Endothelial cell of hepatic sinusoid (primary cell): ENCODE data around the gene CEACAM5.

Experiments
- in situ Hi-C: cut with HindIII; loops from 2 replicates; pipeline ENCODE4 v1.10.0; 2017; ENCODE audit warnings: low sequenced_read_pairs

The CEACAM5 gene

GRCh38 chr19:41708481-41708880, at the start of gene CEACAM5:
TSS of gene CEACAM5 (plus strand) at chr19:41708626. CDS start at chr19:41708732, 106 bp downstream.
- in situ Hi-C loops: no loop called here

GRCh38 chr19:41666075-41666474, 42.4 kb upstream of the CEACAM5 start:
- in situ Hi-C loops: no loop called here

GRCh38 chr19:41668315-41668714, 40.1 kb upstream of the CEACAM5 start:
- in situ Hi-C loops: no loop called here

GRCh38 chr19:41670755-41671154, 37.7 kb upstream of the CEACAM5 start:
- in situ Hi-C loops: no loop called here

GRCh38 chr19:41671486-41671885, 36.9 kb upstream of the CEACAM5 start:
- in situ Hi-C loops: no loop called here

GRCh38 chr19:41682437-41682836, 26.0 kb upstream of the CEACAM5 start:
- in situ Hi-C loops: loop anchor here (5.0 kb wide), 1 partner anchor 35 kb away; no protein-coding TSS in a partner anchor

- in situ Hi-C loops: no loop called here
Observed at GRCh38 chr19:41687419-41687818, 21.0 kb upstream of the CEACAM5 start.

- in situ Hi-C loops: no loop called here
Observed at GRCh38 chr19:41688098-41688497, 20.3 kb upstream of the CEACAM5 start, which contains the start of gene CEACAM7. TSS of gene CEACAM7 (minus strand) at chr19:41688270. CDS start at chr19:41688165, 105 bp downstream.

- in situ Hi-C loops: no loop called here
Observed at GRCh38 chr19:41688687-41689086, 19.7 kb upstream of the CEACAM5 start.

- in situ Hi-C loops: no loop called here
Observed at GRCh38 chr19:41689993-41690800, 18.2 kb upstream of the CEACAM5 start.

GRCh38 chr19:41690801-41691065, 17.7 kb upstream of the CEACAM5 start:
- in situ Hi-C loops: no loop called here

- in situ Hi-C loops: no loop called here
Observed at GRCh38 chr19:41691268-41691970, 17.0 kb upstream of the CEACAM5 start.

GRCh38 chr19:41694196-41694595, 14.2 kb upstream of the CEACAM5 start:
- in situ Hi-C loops: no loop called here

- in situ Hi-C loops: no loop called here
Observed at GRCh38 chr19:41694831-41695635, 13.4 kb upstream of the CEACAM5 start.

- in situ Hi-C loops: no loop called here
Observed at GRCh38 chr19:41695745-41696144, 12.7 kb upstream of the CEACAM5 start.

GRCh38 chr19:41696402-41697197, 11.8 kb upstream of the CEACAM5 start:
- in situ Hi-C loops: no loop called here

- in situ Hi-C loops: no loop called here
Observed at GRCh38 chr19:41697198-41697855, 11.1 kb upstream of the CEACAM5 start.

GRCh38 chr19:41698746-41699230, 9.6 kb upstream of the CEACAM5 start:
- in situ Hi-C loops: no loop called here

- in situ Hi-C loops: no loop called here
Observed at GRCh38 chr19:41699231-41699967, 9.0 kb upstream of the CEACAM5 start.
